ENCODE data around the gene IFT43. TPM values are rescaled to one million over a fixed set of nuclear protein-coding genes. Genes with fewer than 3 reads are reported as not detected.

The IFT43 gene
- total and polyA plus RNA-seq, 10 of the 15 experiments (the other 5 are each of a cell fraction or from before 2014, with no cell fraction given), result 8.2 to 24.8 (median 14.0) TPM

- TF ChIP-seq NFYB (IDR thresholded peaks at IDR 0.05; ENCODE audit: insufficient read depth, low read depth, low read length) (no peak), EGR1 (IDR thresholded peaks at IDR 0.05; ENCODE audit: borderline replicate concordance in 1 of 2, low read depth in 2 of 2, low read length in 2 of 2) (no peak), TCF12 (IDR thresholded peaks at IDR 0.05; ENCODE audit: low read depth, low read length) (no peak), RAD21 (IDR thresholded peaks at IDR 0.05; ENCODE audit: insufficient read depth, low read depth, low read length) (no peak), JUND (IDR thresholded peaks at IDR 0.05; ENCODE audit: low read depth, low read length) (no peak), PRDM15 (CRISPR knock-in tag; IDR thresholded peaks at IDR 0.05) (no peak)
These were observed 132.4 kb downstream of the IFT43 start (continued) for GRCh38 chr14:76117789-76118484.

GRCh38 chr14:76118594-76118993 lies 133.0 kb downstream of the IFT43 start:
- Histone ChIP-seq H2AFZ (ENCODE audit: control insufficient read depth, low read depth, low read length) (no peak overlapping the region), H3K79me2 (ENCODE audit: control insufficient read depth, insufficient read depth, low read length) (no peaks in the 10 kb centered on the region), H3K27me3 (replicated peaks in 1 of 2; ENCODE audit: control insufficient read depth in 2 of 2, insufficient read depth in 2 of 2, low read length in 1 of 2) (no peaks in the 10 kb centered on the region), H3K4me1 (ENCODE audit: control insufficient read depth, insufficient read depth, low read length) (no peaks in the 10 kb centered on the region), H3K4me3 (no peak overlapping the region), H3K4me2 (ENCODE audit: control insufficient read depth, insufficient read depth) (no peak overlapping the region), H3K36me3 (ENCODE audit: control insufficient read depth in 2 of 2, insufficient read depth in 2 of 2, low read length in 1 of 2) (no peaks in the 10 kb centered on the region), H3K27ac (ENCODE audit: control insufficient read depth, insufficient read depth) (no peak overlapping the region), H4K20me1 (ENCODE audit: control insufficient read depth, insufficient read depth) (no peaks in the 10 kb centered on the region), H3K9me3 (replicated peaks; ENCODE audit: control insufficient read depth, insufficient read depth, low read length) (no peaks in the 10 kb centered on the region), H3K9ac (ENCODE audit: control insufficient read depth, insufficient read depth, low read length) (no peak overlapping the region)
- ATAC-seq (no peak), DNase-seq (ENCODE audit: low read depth, low spot score) (no peak), FAIRE-seq (no peak)
- ChIA-PET SMC1A (ENCODE audit: uncharacterized antibody, unreplicated experiment) (interaction anchor here (1.0 kb wide), 1 partner anchor 14 kb away, joined by 3 read pairs; no protein-coding TSS in a partner anchor), CTCF (no interaction called here), RAD21 (ENCODE audit: unreplicated experiment) (interaction anchor here (0.7 kb wide), 1 partner anchor 9 kb away, joined by 3 read pairs; no protein-coding TSS in a partner anchor), POLR2A (interaction anchor here (0.6 kb wide), 1 partner anchor 25 kb away, joined by 3 read pairs; no protein-coding TSS in a partner anchor)
- in situ Hi-C loops (cut with MboI), result no loop called here
- BruUV-seq (replicated peaks), result no TSS peak
- intact Hi-C loops (cut with micrococcal nuclease; ENCODE audit: unreplicated experiment), result no loop called here
- WGBS (ENCODE audit: insufficient coverage, insufficient replicate concordance, low lambda C conversion rate, missing lambda C conversion rate), result 55% methylated on average over 4 of the region's 4 CpGs
- TF ChIP-seq RBBP5 (conservative IDR thresholded peaks at IDR 0.05) (no peak), NFIC (IDR thresholded peaks at IDR 0.05; ENCODE audit: low read depth, low read length) (no peak), ZSCAN29 (IDR thresholded peaks at IDR 0.05) (no peak), KAT2A (conservative IDR thresholded peaks at IDR 0.05; ENCODE audit: control insufficient read depth, low read depth, low read length) (no peak), POLR2AphosphoS5 (IDR thresholded peaks at IDR 0.05; ENCODE audit: low read length) (no peak), POU2F2 (IDR thresholded peaks at IDR 0.05; ENCODE audit: borderline replicate concordance, low read depth, low read length) (no peak), MYB (IDR thresholded peaks at IDR 0.05; ENCODE audit: borderline replicate concordance, low read depth, low read length) (no peak), EP300 (IDR thresholded peaks at IDR 0.05; ENCODE audit: borderline replicate concordance in 1 of 2, control insufficient read depth in 1 of 2, low read depth in 2 of 2, low read length in 2 of 2) (no peak), NR2C2 (IDR thresholded peaks at IDR 0.05; ENCODE audit: borderline replicate concordance, control insufficient read depth, insufficient read length, low read depth) (no peak), IKZF2 (IDR thresholded peaks at IDR 0.05) (no peak), CHD1 (IDR thresholded peaks at IDR 0.05; ENCODE audit: low read depth, low read length) (no peak)
